DOHH2 (cell line): ENCODE data around the gene SEMA4C.
"Not testable (repeated sequence)": the region's sequence is repeated elsewhere in the genome, so short reads cannot be mapped to it uniquely, and the experiment has no call there.

Experiments
- H3F3A ChIP-seq: fragments of 200-600 bp; sonication (generic), shearing (Covaris generic); 2 replicates; pipeline ENCODE4 v1.6.0; 2016; ENCODE audit warnings: antibody characterized with exemption, mild to moderate bottlenecking; ENCODE audit not compliant: control insufficient read depth, insufficient read depth
- H3K27ac ChIP-seq: fragments of 200-600 bp; sonication (generic); 2 replicates; pipeline ENCODE4 v1.5.1; 2014; ENCODE audit warnings: low read depth, mild to moderate bottlenecking, low read length, moderate library complexity
- H3K27me3 ChIP-seq: fragments of 200-600 bp; sonication (generic); 2 replicates; pipeline ENCODE4 v1.6.1; 2014; ENCODE audit warnings: mild to moderate bottlenecking, low read length, mixed read lengths; ENCODE audit not compliant: control insufficient read depth
- H3K36me3 ChIP-seq: fragments of 200-600 bp; sonication (generic); 2 replicates; pipeline ENCODE4 v1.6.1; 2014; ENCODE audit warnings: mild to moderate bottlenecking, low read length, moderate library complexity, mixed read lengths; ENCODE audit not compliant: control insufficient read depth
- H3K4me1 ChIP-seq: fragments of 200-600 bp; sonication (generic); 2 replicates; pipeline ENCODE4 v1.6.1; 2014; ENCODE audit warnings: mild to moderate bottlenecking, low read length, mixed read lengths; ENCODE audit not compliant: control insufficient read depth
- H3K4me2 ChIP-seq: fragments of 200-600 bp; sonication (generic); 2 replicates; pipeline ENCODE4 v1.6.0; 2014; ENCODE audit warnings: mild to moderate bottlenecking, low read length, moderate library complexity
- H3K4me3 ChIP-seq: fragments of 200-600 bp; sonication (generic); 2 replicates; pipeline ENCODE4 v1.5.1; 2014; ENCODE audit warnings: mild to moderate bottlenecking, low read length, mixed read lengths
- H3K79me2 ChIP-seq: fragments of 200-600 bp; sonication (generic); 2 replicates; pipeline ENCODE4 v1.6.1; 2014; ENCODE audit warnings: mild to moderate bottlenecking, low read length, mixed read lengths; ENCODE audit not compliant: control insufficient read depth
- H3K9me2 ChIP-seq: fragments of 200-600 bp; sonication (generic); replicated peaks from 2 replicates; pipeline ENCODE4 v1.6.1; 2014; ENCODE audit warnings: mild to moderate bottlenecking, low read length, mixed read lengths; ENCODE audit not compliant: control insufficient read depth
- H3K9me3 ChIP-seq: fragments of 200-600 bp; sonication (generic); 2 replicates; pipeline ENCODE4 v1.6.1; 2014; ENCODE audit warnings: antibody characterized with exemption, low read length, mixed read lengths; ENCODE audit not compliant: control insufficient read depth, insufficient read depth
- H4K20me1 ChIP-seq: fragments of 200-600 bp; sonication (generic); 2 replicates; pipeline ENCODE4 v1.6.0; 2014; ENCODE audit warnings: low read depth, mild to moderate bottlenecking, antibody characterized with exemption, low read length, moderate library complexity; ENCODE audit not compliant: control insufficient read depth, insufficient read depth
- EZH2phosphoT487 ChIP-seq: fragments of 200-600 bp; sonication (generic); IDR thresholded peaks from 2 replicates; pipeline ENCODE4 v1.6.1; 2017; ENCODE audit warnings: borderline replicate concordance, mild to moderate bottlenecking, antibody characterized with exemption, low read length, moderate library complexity, mixed read lengths
- TF ChIP-seq, protein P1 (sequence below): fragments of 200-600 bp; sonication (generic); IDR thresholded peaks from one replicate; pipeline ENCODE4 v1.5.1; 2014; ENCODE audit warnings: antibody characterized with exemption, mild to moderate bottlenecking, low read depth, low read length; ENCODE audit not compliant: poor library complexity, severe bottlenecking

The SEMA4C gene

GRCh38 chr2:96890252-96890651 lies 20.4 kb upstream of the SEMA4C start:
- Histone ChIP-seq H3K4me1 (no peaks in the 10 kb centered on the region), H3K4me3 (no peak overlapping the region), H3F3A (no peaks in the 10 kb centered on the region), H4K20me1 (no peaks in the 10 kb centered on the region), H3K36me3 (no peaks in the 10 kb centered on the region), H3K27ac (no peak overlapping the region), H3K9me3 (no peaks in the 10 kb centered on the region), H3K27me3 (no peaks in the 10 kb centered on the region), H3K9me2 (no peaks in the 10 kb centered on the region), H3K4me2 (no peak overlapping the region), H3K79me2 (no peaks in the 10 kb centered on the region)
- TF ChIP-seq EZH2phosphoT487, result no peak
- TF ChIP-seq, protein P1, sequence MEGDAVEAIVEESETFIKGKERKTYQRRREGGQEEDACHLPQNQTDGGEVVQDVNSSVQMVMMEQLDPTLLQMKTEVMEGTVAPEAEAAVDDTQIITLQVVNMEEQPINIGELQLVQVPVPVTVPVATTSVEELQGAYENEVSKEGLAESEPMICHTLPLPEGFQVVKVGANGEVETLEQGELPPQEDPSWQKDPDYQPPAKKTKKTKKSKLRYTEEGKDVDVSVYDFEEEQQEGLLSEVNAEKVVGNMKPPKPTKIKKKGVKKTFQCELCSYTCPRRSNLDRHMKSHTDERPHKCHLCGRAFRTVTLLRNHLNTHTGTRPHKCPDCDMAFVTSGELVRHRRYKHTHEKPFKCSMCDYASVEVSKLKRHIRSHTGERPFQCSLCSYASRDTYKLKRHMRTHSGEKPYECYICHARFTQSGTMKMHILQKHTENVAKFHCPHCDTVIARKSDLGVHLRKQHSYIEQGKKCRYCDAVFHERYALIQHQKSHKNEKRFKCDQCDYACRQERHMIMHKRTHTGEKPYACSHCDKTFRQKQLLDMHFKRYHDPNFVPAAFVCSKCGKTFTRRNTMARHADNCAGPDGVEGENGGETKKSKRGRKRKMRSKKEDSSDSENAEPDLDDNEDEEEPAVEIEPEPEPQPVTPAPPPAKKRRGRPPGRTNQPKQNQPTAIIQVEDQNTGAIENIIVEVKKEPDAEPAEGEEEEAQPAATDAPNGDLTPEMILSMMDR, result no peak

GRCh38 chr2:96889502-96889901 lies 19.6 kb upstream of the SEMA4C start:
- H4K20me1 ChIP-seq, H3K9me3 ChIP-seq, H3K9me2 ChIP-seq, H3K36me3 ChIP-seq, H3K27ac ChIP-seq, H3K4me3 ChIP-seq, H3K27me3 ChIP-seq, H3K4me2 ChIP-seq, H3K4me1 ChIP-seq, H3K79me2 ChIP-seq, H3F3A ChIP-seq: not testable (repeated sequence)

- Histone ChIP-seq H3K27ac (no peak overlapping the region), H3K9me3 (no peaks in the 10 kb centered on the region), H3K79me2 (no peaks in the 10 kb centered on the region), H3K4me1 (no peaks in the 10 kb centered on the region), H3F3A (no peaks in the 10 kb centered on the region), H3K4me3 (no peak overlapping the region), H3K27me3 (no peaks in the 10 kb centered on the region), H3K36me3 (no peaks in the 10 kb centered on the region), H3K9me2 (no peaks in the 10 kb centered on the region), H4K20me1 (no peaks in the 10 kb centered on the region), H3K4me2 (no peak overlapping the region)
- TF ChIP-seq, protein P1, result no peak
- TF ChIP-seq EZH2phosphoT487, result no peak
Observed at GRCh38 chr2:96888072-96889011, 18.5 kb upstream of the SEMA4C start.

GRCh38 chr2:96887493-96888012 lies 17.7 kb upstream of the SEMA4C start:
- Histone ChIP-seq H3F3A (no peaks in the 10 kb centered on the region), H3K4me1 (no peaks in the 10 kb centered on the region), H3K36me3 (no peaks in the 10 kb centered on the region), H3K4me3 (no peak overlapping the region), H3K9me2 (no peaks in the 10 kb centered on the region), H3K27ac (no peak overlapping the region), H3K27me3 (no peaks in the 10 kb centered on the region), H4K20me1 (no peaks in the 10 kb centered on the region), H3K4me2 (no peak overlapping the region), H3K79me2 (no peaks in the 10 kb centered on the region), H3K9me3 (no peaks in the 10 kb centered on the region)
- no peak for TF ChIP-seq EZH2phosphoT487
- TF ChIP-seq, protein P1, result no peak
